Measurements from ENCODE around the gene SRRM3. TPM values are rescaled to one million over a fixed set of nuclear protein-coding genes. Genes with fewer than 3 reads are reported as not detected.

Gene SRRM3
- total and polyA plus RNA-seq, 9 of the 15 experiments (the other 6 are each of a cell fraction or from before 2014, with no cell fraction given): 0.04 to 0.91 (median 0.46) TPM; not detected in 2

- TF ChIP-seq PBX2 (CRISPR knock-in tag; IDR thresholded peaks at IDR 0.05; ENCODE audit: low read depth) (peak; percentile 38; the same call in 1 of the 2 replicates), PBX2 (tag; conservative IDR thresholded peaks at IDR 0.05; ENCODE audit: low read depth) (no peak), MEIS2 (IDR thresholded peaks at IDR 0.05; ENCODE audit: partially characterized antibody) (peak; percentile 54), PKNOX1 (IDR thresholded peaks at IDR 0.05) (peak; percentile 91), ZNF232 (CRISPR knock-in tag; IDR thresholded peaks at IDR 0.05) (no peak), ZNF449 (CRISPR knock-in tag; IDR thresholded peaks at IDR 0.05) (no peak), PHF21A (IDR thresholded peaks at IDR 0.05; ENCODE audit: borderline replicate concordance, low read depth) (no peak), ZSCAN32 (CRISPR knock-in tag; IDR thresholded peaks at IDR 0.05) (no peak)
Measured at GRCh38 chr7:76315364-76315763, 113.7 kb downstream of the SRRM3 start (continued).

Measured in K562 (cell line).